HCT116 (cell line): ENCODE results near the gene FAM47B. TPM values are rescaled to one million over a fixed set of nuclear protein-coding genes. Genes with fewer than 3 reads are reported as not detected.

Experiments used
- ATAC-seq: fragments of 200-7000 bp; cut with Tn5 transposase; 2 replicates; pipeline ENCODE4 v1.9.1; 2020; ENCODE audit warnings: mild to moderate bottlenecking, moderate library complexity
- BruUV-seq: library from RNA; stranded (reverse); fragments of 400-500 nt; replicated peaks from 2 replicates; lab custom pipeline; 2021; lab: Mats Ljungman, UMichigan
- CTCF ChIA-PET: fragments of 300-600 bp; sonication (Branson Sonifier 250); formaldehyde crosslinking; loops from one replicate; lab custom pipeline; 2021; ENCODE audit warnings: antibody characterized with exemption; lab: Charles Lee
- POLR2A ChIA-PET: fragments of 300-600, 350-600 bp; sonication (Branson Sonifier 250); formaldehyde crosslinking; loops from one replicate; lab custom pipeline; 2021; ENCODE audit warnings: antibody characterized with exemption; lab: Charles Lee
- RAD21 ChIA-PET, 2 experiments: fragments of 300-600 bp; sonication (Branson Sonifier 250); formaldehyde crosslinking; loops; one replicate each; lab custom pipeline; 2023; ENCODE audit warnings: low total read pairs in 2 of 2; ENCODE audit not compliant: uncharacterized antibody in 2 of 2, unreplicated experiment in 2 of 2, low non-redundant PET in 1 of 2; lab: Charles Lee
- DNase-seq: peaks from one replicate; pipeline ENCODE4 v3.0.0-alpha.2; 2010; ENCODE audit warnings: low read depth, low spot score
- H2AFZ ChIP-seq: fragments of 200-600 bp; shearing (Covaris generic), sonication (generic); 2 replicates; pipeline ENCODE4 v1.6.1; 2017; ENCODE audit warnings: low read depth, mixed run types, mixed read lengths, antibody characterized with exemption, low read length; ENCODE audit not compliant: poor library complexity, severe bottlenecking
- H3K27ac ChIP-seq: 2 replicates; pipeline ENCODE4 v1.5.1; 2012; ENCODE audit warnings: low read depth, low read length
- H3K27me3 ChIP-seq: fragments of 200-600 bp; sonication (generic); 2 replicates; pipeline ENCODE4 v1.6.1; 2016; ENCODE audit warnings: mixed run types, low read length, mixed read lengths; ENCODE audit not compliant: insufficient read depth
- H3K36me3 ChIP-seq, 2 experiments: fragments of 200-500 bp in 1 of 2; fragments of 200-600 bp in 1 of 2; sonication (Bioruptor generic) in 1 of 2; sonication (generic) in 1 of 2; 2 replicates each; pipeline versions ENCODE4 v1.5.1 to v1.6.1; 2014 to 2016; ENCODE audit warnings: low read length in 2 of 2, inconsistent platforms in 1 of 2, mixed read lengths in 1 of 2, mixed run types in 1 of 2; ENCODE audit not compliant: insufficient read depth in 2 of 2, control insufficient read depth in 1 of 2
- H3K4me1 ChIP-seq, 2 experiments: fragments of 200-600 bp in 1 of 2; sonication (generic) in 1 of 2; 2 replicates each; pipeline versions ENCODE4 v1.5.1 to v1.6.1; 2012 to 2017; ENCODE audit warnings: low read length in 2 of 2, inconsistent platforms in 1 of 2, mild to moderate bottlenecking in 1 of 2, mixed read lengths in 1 of 2, mixed run types in 1 of 2, moderate library complexity in 1 of 2; ENCODE audit not compliant: insufficient read depth in 2 of 2, control insufficient read depth in 1 of 2
- H3K4me2 ChIP-seq: fragments of 200-600 bp; sonication (generic); 2 replicates; pipeline ENCODE4 v1.6.1; 2017; ENCODE audit warnings: mixed run types, low read length, mixed read lengths
- H3K4me3 ChIP-seq, 2 experiments: fragments of 200-600 bp in 1 of 2; sonication (generic) in 1 of 2; replicated peaks in 1 of 2; 2 replicates each; pipeline ENCODE4 v1.5.1; 2011 to 2016; ENCODE audit warnings: low read length in 2 of 2, control low read depth in 1 of 2, low read depth in 1 of 2, mild to moderate bottlenecking in 1 of 2, mixed read lengths in 1 of 2, mixed run types in 1 of 2
- H3K79me2 ChIP-seq: fragments of 200-600 bp; sonication (generic); 2 replicates; pipeline ENCODE4 v1.6.1; 2017; ENCODE audit warnings: mild to moderate bottlenecking, mixed run types, low read length, moderate library complexity, mixed read lengths; ENCODE audit not compliant: insufficient read depth
- H3K9ac ChIP-seq: fragments of 200-600 bp; sonication (generic); 2 replicates; pipeline ENCODE4 v1.6.1; 2016; ENCODE audit warnings: low read length, mixed read lengths
- H3K9me2 ChIP-seq: fragments of 200-600 bp; sonication (generic), shearing (Covaris generic); 2 replicates; pipeline ENCODE4 v1.6.1; 2017; ENCODE audit warnings: mixed run types, mild to moderate bottlenecking, moderate library complexity; ENCODE audit not compliant: insufficient read depth
- H3K9me3 ChIP-seq, 2 experiments: fragments of 200-500 bp in 1 of 2; fragments of 200-600 bp in 1 of 2; sonication (Bioruptor generic) in 1 of 2; sonication (generic) in 1 of 2; 2 replicates each; pipeline ENCODE4 v1.6.1; 2014 to 2017; ENCODE audit warnings: low read length in 2 of 2, mixed read lengths in 2 of 2, inconsistent platforms in 1 of 2, low read depth in 1 of 2, mild to moderate bottlenecking in 1 of 2, mixed run types in 1 of 2, moderate library complexity in 1 of 2; ENCODE audit not compliant: control insufficient read depth in 1 of 2, insufficient read depth in 1 of 2
- H4K20me1 ChIP-seq: fragments of 200-600 bp; sonication (generic), shearing (Covaris generic); 2 replicates; pipeline ENCODE4 v1.6.1; 2017; ENCODE audit warnings: mixed run types, mild to moderate bottlenecking, moderate library complexity; ENCODE audit not compliant: insufficient read depth
- CBX3 ChIP-seq: IDR thresholded peaks from 2 replicates; pipeline ENCODE4 v1.6.1; 2012; ENCODE audit warnings: low read depth
- ELF1 ChIP-seq: IDR thresholded peaks from 2 replicates; pipeline ENCODE4 v1.6.1; 2012; ENCODE audit warnings: low read depth, borderline replicate concordance
- MAX ChIP-seq: IDR thresholded peaks from 2 replicates; pipeline ENCODE4 v1.6.1; 2012
- POLR2A ChIP-seq: IDR thresholded peaks from 2 replicates; pipeline ENCODE4 v1.7.0; 2011; ENCODE audit warnings: borderline replicate concordance; ENCODE audit not compliant: insufficient read depth, insufficient read length; ENCODE audit errors: extremely low read depth
- SIN3A ChIP-seq: IDR thresholded peaks from 2 replicates; pipeline ENCODE4 v1.6.1; 2012; ENCODE audit warnings: low read depth
- YY1 ChIP-seq: IDR thresholded peaks from 2 replicates; pipeline ENCODE4 v1.6.1; 2011; ENCODE audit warnings: low read length, low read depth, moderate library complexity, mild to moderate bottlenecking; ENCODE audit not compliant: insufficient replicate concordance; ENCODE audit errors: extremely low read depth
- ZNF274 ChIP-seq: fragments of 200-500 bp; sonication (Bioruptor generic); IDR thresholded peaks from 2 replicates; pipeline ENCODE4 v1.6.1; 2014; ENCODE audit warnings: mild to moderate bottlenecking, low read depth, low read length, inconsistent platforms
- intact Hi-C: fragments of 100-400 bp; cut with micrococcal nuclease; formaldehyde crosslinking; loops from 2 replicates; pipeline ENCODE4 v1.10.0; 2022
- total RNA-seq: library from RNA; stranded (reverse); gene quantifications from one replicate; pipeline ENCODE4 v1.2.1, GENCODE V29; 2021; ENCODE audit not compliant: unreplicated experiment

Gene FAM47B
- total RNA-seq, 1 experiment from 2014 or later = not detected

GRCh38 chrX:34987646-34988045, 45.0 kb downstream of the FAM47B start:
- H4K20me1 ChIP-seq = no peaks in the 10 kb centered on the region
- no peaks in the 10 kb centered on the region for H3K9me3 ChIP-seq
- no peak overlapping the region for H3K27ac ChIP-seq
- no peak for ATAC-seq
- H2AFZ ChIP-seq = no peak overlapping the region
- BruUV-seq = no TSS peak
- H3K27me3 ChIP-seq = no peaks in the 10 kb centered on the region
- no peaks in the 10 kb centered on the region for H3K79me2 ChIP-seq
- ChIA-PET POLR2A (no interaction called here), RAD21 (no interaction called here)
- no peaks in the 10 kb centered on the region for H3K4me1 ChIP-seq
- no peaks in the 10 kb centered on the region for H3K9me2 ChIP-seq
- intact Hi-C loops = no loop called here
- no peak for TF ChIP-seq YY1
- no peak for TF ChIP-seq POLR2A
- no peak for TF ChIP-seq MAX
- TF ChIP-seq SIN3A = no peak
- no peak for TF ChIP-seq CBX3
- no peak for TF ChIP-seq ELF1
- no peak for TF ChIP-seq ZNF274
- TF ChIP-seq, all 23 proteins: peak for 0
- H3K4me3 ChIP-seq = no peak overlapping the region
- H3K4me2 ChIP-seq = no peak overlapping the region
- H3K9ac ChIP-seq = no peak overlapping the region
- no peaks in the 10 kb centered on the region for H3K36me3 ChIP-seq
- CTCF ChIA-PET = no interaction called here
- DNase-seq = no peak
